DMS153 (cell line): Measurements from ENCODE around the gene USP46.
A peak's percentile ranks its signal among the peaks of the same experiment; 100 is the strongest.

Experiments used
- DNase-seq: peaks from one replicate; lab custom pipeline; 2025; lab: John Stamatoyannopoulos, UW

The USP46 gene

GRCh38 chr4:52618795-52619590, 40.1 kb downstream of the USP46 start:
- DNase-seq, result no peak

- no peak for DNase-seq
Measured at GRCh38 chr4:52617336-52618020, 41.6 kb downstream of the USP46 start.

GRCh38 chr4:52614241-52614640, 44.9 kb downstream of the USP46 start:
- no peak for DNase-seq

- no peak for DNase-seq
Measured at GRCh38 chr4:52612341-52612740, 46.8 kb downstream of the USP46 start.

GRCh38 chr4:52611030-52611555, 48.0 kb downstream of the USP46 start:
- no peak for DNase-seq

GRCh38 chr4:52606726-52607125, 52.4 kb downstream of the USP46 start:
- no peak for DNase-seq

- DNase-seq, result no peak
Measured at GRCh38 chr4:52606040-52606439, 53.1 kb downstream of the USP46 start.

- no peak for DNase-seq
Measured at GRCh38 chr4:52604215-52604614, 54.9 kb downstream of the USP46 start.

GRCh38 chr4:52600275-52600674, 58.8 kb downstream of the USP46 start:
- DNase-seq, result no peak

GRCh38 chr4:52595001-52595400, 64.1 kb downstream of the USP46 start:
- peak; percentile 29 for DNase-seq

- no peak for DNase-seq
Measured at GRCh38 chr4:52592287-52592686, 66.8 kb downstream of the USP46 start.

- no peak for DNase-seq
Measured at GRCh38 chr4:52588771-52589591, 70.1 kb downstream of the USP46 start.

GRCh38 chr4:52588097-52588496, 71.0 kb downstream of the USP46 start:
- DNase-seq, result no peak

- DNase-seq, result no peak
Measured at GRCh38 chr4:52586069-52586468, 73.0 kb downstream of the USP46 start.

- no peak for DNase-seq
Measured at GRCh38 chr4:52585379-52585778, 73.7 kb downstream of the USP46 start.

- no peak for DNase-seq
Measured at GRCh38 chr4:52579602-52580272, 79.4 kb downstream of the USP46 start.

GRCh38 chr4:52578951-52579350, 80.2 kb downstream of the USP46 start:
- DNase-seq, result no peak

- no peak for DNase-seq
Measured at GRCh38 chr4:52577624-52577962, 81.5 kb downstream of the USP46 start.

GRCh38 chr4:52576961-52577623, 82.0 kb downstream of the USP46 start:
- DNase-seq, result no peak

GRCh38 chr4:52576326-52576725, 82.8 kb downstream of the USP46 start:
- no peak for DNase-seq

GRCh38 chr4:52575406-52575805, 83.7 kb downstream of the USP46 start:
- no peak for DNase-seq
